HepG2 (cell line): ENCODE results near the gene OPTN. TPM values are rescaled to one million over a fixed set of nuclear protein-coding genes. Genes with fewer than 3 reads are reported as not detected.

Experiments used
- ATAC-seq: fragments of 200-7000 bp; cut with Tn5 transposase; 3 replicates; pipeline ENCODE4 v1.9.1; 2020; ENCODE audit warnings: mild to moderate bottlenecking, moderate library complexity
- BruUV-seq: library from RNA; stranded (reverse); fragments of 400-500 nt; replicated peaks from 2 replicates; lab custom pipeline; 2021; lab: Mats Ljungman, UMichigan
- CTCF ChIA-PET: fragments of 300-600 bp; formaldehyde crosslinking; extraction: SDS; loops from one replicate; lab custom pipeline; 2021; ENCODE audit warnings: low total read pairs, inconsistent platforms, low intra/inter-chr PET ratio; lab: Yijun Ruan, JAX
- POLR2A ChIA-PET: fragments of 350-600 bp; sonication (Branson Sonifier 250); formaldehyde crosslinking; loops from one replicate; lab custom pipeline; 2020; ENCODE audit warnings: antibody characterized with exemption, inconsistent platforms; lab: Yijun Ruan, JAX
- DNase-seq: peaks from one replicate; pipeline ENCODE4 v3.0.0-alpha.2; 2015; ENCODE audit warnings: low spot score
- FAIRE-seq: peaks from 3 replicates; lab custom pipeline; 2011; peaks lifted over from hg19 to GRCh38; lab: Jason Lieb, UNC
- H2AFZ ChIP-seq: one replicate; pipeline ENCODE4 v1.6.1; 2011; ENCODE audit warnings: low read length, inconsistent platforms
- H3K27ac ChIP-seq: fragments of 300-600 bp; 3 replicates; pipeline ENCODE4 v1.8.0; 2011; ENCODE audit warnings: mixed run types, mild to moderate bottlenecking, mixed read lengths, low read length, inconsistent platforms; ENCODE audit not compliant: insufficient read depth; ENCODE audit errors: extremely low read length
- H3K27me3 ChIP-seq, 2 experiments: fragments of 200-600 bp in 1 of 2; 2 replicates in 1 of 2; 3 replicates in 1 of 2; pipeline versions ENCODE4 v1.6.0 to v1.8.0; 2011; ENCODE audit warnings: low read length in 2 of 2, mild to moderate bottlenecking in 2 of 2, moderate library complexity in 2 of 2, inconsistent platforms in 1 of 2; ENCODE audit not compliant: insufficient read depth in 2 of 2, control insufficient read depth in 1 of 2
- H3K36me3 ChIP-seq, 2 experiments: fragments of 200-600 bp in 1 of 2; replicated peaks in 1 of 2; 2 replicates in 1 of 2; 3 replicates in 1 of 2; pipeline versions ENCODE4 v1.5.1 to v1.8.0; 2011; ENCODE audit warnings: low read length in 2 of 2, inconsistent platforms in 1 of 2; ENCODE audit not compliant: insufficient read depth in 2 of 2, control insufficient read depth in 1 of 2
- H3K4me1 ChIP-seq: 2 replicates; pipeline ENCODE4 v1.5.1; 2012; ENCODE audit warnings: low read length, inconsistent platforms; ENCODE audit not compliant: insufficient read depth
- H3K4me2 ChIP-seq: 2 replicates; pipeline ENCODE4 v1.6.0; 2011; ENCODE audit warnings: low read depth, low read length, inconsistent platforms
- H3K4me3 ChIP-seq, 3 experiments: fragments of 200-600 bp in 1 of 3; sonication (generic), shearing (Covaris generic) in 1 of 3; replicated peaks in 1 of 3; 2 replicates each; pipeline ENCODE4 v1.5.1; 2011 to 2016; ENCODE audit warnings: low read length in 3 of 3, inconsistent platforms in 2 of 3, low read depth in 2 of 3, mild to moderate bottlenecking in 2 of 3, control low read depth in 1 of 3, mixed read lengths in 1 of 3; ENCODE audit not compliant: insufficient read depth in 1 of 3
- H3K79me2 ChIP-seq: one replicate; pipeline ENCODE4 v1.6.1; 2011; ENCODE audit warnings: low read length, inconsistent platforms; ENCODE audit not compliant: insufficient read depth
- H3K9ac ChIP-seq: 2 replicates; pipeline ENCODE4 v1.6.0; 2011; ENCODE audit warnings: mild to moderate bottlenecking, low read depth, low read length, inconsistent platforms; ENCODE audit not compliant: insufficient read depth
- H3K9me3 ChIP-seq: 2 replicates; pipeline ENCODE4 v1.5.1; 2012; ENCODE audit warnings: mild to moderate bottlenecking, low read length
- H4K20me1 ChIP-seq: 2 replicates; pipeline ENCODE4 v1.6.0; 2011; ENCODE audit warnings: inconsistent platforms, mild to moderate bottlenecking, low read length, moderate library complexity; ENCODE audit not compliant: insufficient read depth
- BORCS8-MEF2B ChIP-seq: sonication (generic); formaldehyde crosslinking; IDR thresholded peaks from 2 replicates; pipeline ENCODE4 v1.8.0; 2022; ENCODE audit warnings: mild to moderate bottlenecking, missing genetic modification reagents
- CEBPG ChIP-seq: IDR thresholded peaks from 2 replicates; pipeline ENCODE4 v1.6.1; 2016
- CHD4 ChIP-seq: fragments of 200-600 bp; sonication (generic); IDR thresholded peaks from 2 replicates; pipeline ENCODE4 v1.7.0; 2017; ENCODE audit warnings: mild to moderate bottlenecking, low read length, borderline replicate concordance
- HMG20A ChIP-seq: IDR thresholded peaks from 2 replicates; pipeline ENCODE4 v1.6.1; 2016; ENCODE audit warnings: borderline replicate concordance
- JUND ChIP-seq: sonication (generic); formaldehyde crosslinking; IDR thresholded peaks from 2 replicates; pipeline ENCODE4 v1.8.0; 2022; ENCODE audit warnings: mild to moderate bottlenecking, missing genetic modification reagents
- KDM2A ChIP-seq: sonication (generic); formaldehyde crosslinking; IDR thresholded peaks from 2 replicates; pipeline ENCODE4 v1.4.0; 2020; ENCODE audit warnings: low read depth, missing genetic modification reagents, borderline replicate concordance
- KDM6A ChIP-seq: IDR thresholded peaks from 2 replicates; pipeline ENCODE4 v1.6.1; 2016; ENCODE audit warnings: low read depth
- NFIB ChIP-seq: sonication (generic); formaldehyde crosslinking; IDR thresholded peaks from 2 replicates; pipeline ENCODE4 v1.9.0; 2021; ENCODE audit warnings: missing genetic modification reagents, mild to moderate bottlenecking, borderline replicate concordance
- RFX3 ChIP-seq: IDR thresholded peaks from 2 replicates; pipeline ENCODE4 v1.6.1; 2016; ENCODE audit warnings: missing biosample characterization, missing genetic modification reagents
- ZNF17 ChIP-seq: sonication (generic); formaldehyde crosslinking; IDR thresholded peaks from 2 replicates; pipeline ENCODE4 v1.5.0; 2020; ENCODE audit warnings: mild to moderate bottlenecking, missing genetic modification reagents
- ZNF225 ChIP-seq: sonication (generic); formaldehyde crosslinking; IDR thresholded peaks from 2 replicates; pipeline ENCODE4 v1.4.0; 2020; ENCODE audit warnings: mild to moderate bottlenecking, missing genetic modification reagents
- ZNF263 ChIP-seq: sonication (generic); formaldehyde crosslinking; IDR thresholded peaks from 2 replicates; pipeline ENCODE4 v1.4.0; 2020; ENCODE audit warnings: missing genetic modification reagents
- WGBS: methylation state at CpG from one replicate; pipeline ENCODE4 v1.1.6; 2017; ENCODE audit warnings: low lambda C conversion rate; 5-methylcytosine and 5-hydroxymethylcytosine counted together
- in situ Hi-C: cut with HindIII; loops from 2 replicates; pipeline ENCODE4 v1.10.0; 2017; ENCODE audit warnings: low pct_unique_long_range_greater_than_20kb; ENCODE audit not compliant: extremely low pct_ligation_motif_present
- intact Hi-C: fragments of 100-400 bp; cut with micrococcal nuclease; formaldehyde crosslinking; loops from one replicate; pipeline ENCODE4 v1.10.0; 2022; ENCODE audit not compliant: unreplicated experiment
- polyA plus RNA-seq, 8 experiments: library from polyadenylated mRNA; depleted of rRNA in 3 of 8; stranded (reverse) in 7 of 8; unstranded in 1 of 8; fragments of >200 nt; fragmentation: Illumina TruSeq in 4 of 8; extraction: Trizol in 4 of 8; gene quantifications; 2 replicates each; pipeline versions ENCODE4 v1.2.1 to v1.2.3, GENCODE V29; 2011 to 2016; ENCODE audit warnings: low read depth in 4 of 8, missing spikeins in 1 of 8, mixed read lengths in 1 of 8; ENCODE audit not compliant: insufficient read depth in 1 of 8
- total RNA-seq, 5 experiments: library from RNA; depleted of rRNA; stranded (reverse); fragments of >200 nt; fragmentation: Illumina TruSeq; extraction: Trizol; gene quantifications; 2 replicates each; pipeline ENCODE4 v1.2.3, GENCODE V29; 2016; ENCODE audit warnings: low read depth in 1 of 5
- TF ChIP-seq, protein P1 (sequence below): fragments of 450-650 bp; IDR thresholded peaks from 2 replicates; pipeline ENCODE4 v1.6.1; 2017
- TF ChIP-seq, protein P2 (sequence below): sonication (generic); formaldehyde crosslinking; IDR thresholded peaks from 2 replicates; pipeline ENCODE4 v1.5.1; 2020; ENCODE audit warnings: mild to moderate bottlenecking, missing genetic modification reagents
- TF ChIP-seq, protein P3 (sequence below): sonication (generic); formaldehyde crosslinking; IDR thresholded peaks from 2 replicates; pipeline ENCODE4 v1.4.0; 2020; ENCODE audit warnings: missing genetic modification reagents, mild to moderate bottlenecking, borderline replicate concordance
- TF ChIP-seq, protein P4 (sequence below): sonication (generic); formaldehyde crosslinking; IDR thresholded peaks from 2 replicates; pipeline ENCODE4 v1.5.1; 2020; ENCODE audit warnings: missing genetic modification reagents, mild to moderate bottlenecking, borderline replicate concordance
- TF ChIP-seq, protein P5 (sequence below), 2 experiments: fragments of 450-650 bp in 1 of 2; sonication (generic) in 1 of 2; formaldehyde crosslinking; IDR thresholded peaks; 2 replicates each; pipeline versions ENCODE4 v1.5.0 to v1.8.0; 2020 to 2022; ENCODE audit warnings: mild to moderate bottlenecking in 1 of 2, missing genetic modification reagents in 1 of 2

The OPTN gene
- total and polyA plus RNA-seq, 2 of the 13 experiments (the other 11 are each of a cell fraction or from before 2014, with no cell fraction given) = 13.4 to 46.6 TPM

DNA sequence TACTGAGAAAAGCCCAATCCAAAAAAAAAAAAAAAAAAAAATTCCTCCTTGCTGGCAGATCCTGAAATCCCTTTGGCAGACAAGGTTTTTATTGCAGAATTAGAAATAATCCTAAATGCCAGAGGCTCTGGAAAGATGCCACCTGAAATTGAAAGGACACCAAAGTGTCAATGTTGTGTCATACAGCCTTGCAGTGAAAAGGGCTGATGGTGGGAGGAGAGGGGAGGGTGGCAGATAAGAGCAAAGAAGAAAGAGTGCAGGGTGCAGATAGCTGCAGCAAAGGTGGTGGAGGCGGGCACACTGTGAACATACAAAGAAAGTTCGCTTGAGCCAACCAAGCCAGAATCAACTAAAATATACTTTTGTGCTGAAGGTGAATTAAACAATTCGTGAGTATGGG lies 8.2 kb upstream of the OPTN start:
- POLR2A ChIA-PET = no interaction called here
- Histone ChIP-seq H3K27me3 (peaks cover 0 to 3% of the 10 kb centered on the region in 2 experiments; a peak in 3 of 5 replicates), H2AFZ (no peak overlapping the region), H3K9me3 (no peaks in the 10 kb centered on the region), H3K79me2 (no peaks in the 10 kb centered on the region), H3K9ac (no peak overlapping the region), H4K20me1 (no peaks in the 10 kb centered on the region), H3K4me3 (no peak overlapping the region), H3K4me1 (peaks cover 12% of the 10 kb centered on the region; the same call in 1 of the 2 replicates), H3K27ac (no peak overlapping the region), H3K36me3 (no peaks in the 10 kb centered on the region), H3K4me2 (no peak overlapping the region)
- DNase-seq = no peak
- BruUV-seq = no TSS peak
- intact Hi-C loops = no loop called here
- FAIRE-seq = no peak
- ATAC-seq = no peak
- in situ Hi-C loops = no loop called here
- CTCF ChIA-PET = no interaction called here
- WGBS = 1% methylated on average over 3 of the region's 3 CpGs
- TF ChIP-seq BORCS8-MEF2B (CRISPR knock-in tag) (no peak), ZNF17 (CRISPR knock-in tag) (no peak), HMG20A (no peak), CEBPG (no peak), ZNF225 (CRISPR knock-in tag) (no peak), NFIB (CRISPR knock-in tag) (no peak), ZNF263 (CRISPR knock-in tag) (no peak), KDM2A (no peak), JUND (CRISPR knock-in tag) (no peak), KDM6A (no peak), CHD4 (no peak), RFX3 (no peak)
- TF ChIP-seq, protein P1, sequence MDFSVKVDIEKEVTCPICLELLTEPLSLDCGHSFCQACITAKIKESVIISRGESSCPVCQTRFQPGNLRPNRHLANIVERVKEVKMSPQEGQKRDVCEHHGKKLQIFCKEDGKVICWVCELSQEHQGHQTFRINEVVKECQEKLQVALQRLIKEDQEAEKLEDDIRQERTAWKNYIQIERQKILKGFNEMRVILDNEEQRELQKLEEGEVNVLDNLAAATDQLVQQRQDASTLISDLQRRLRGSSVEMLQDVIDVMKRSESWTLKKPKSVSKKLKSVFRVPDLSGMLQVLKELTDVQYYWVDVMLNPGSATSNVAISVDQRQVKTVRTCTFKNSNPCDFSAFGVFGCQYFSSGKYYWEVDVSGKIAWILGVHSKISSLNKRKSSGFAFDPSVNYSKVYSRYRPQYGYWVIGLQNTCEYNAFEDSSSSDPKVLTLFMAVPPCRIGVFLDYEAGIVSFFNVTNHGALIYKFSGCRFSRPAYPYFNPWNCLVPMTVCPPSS = no peak
- TF ChIP-seq, protein P2, sequence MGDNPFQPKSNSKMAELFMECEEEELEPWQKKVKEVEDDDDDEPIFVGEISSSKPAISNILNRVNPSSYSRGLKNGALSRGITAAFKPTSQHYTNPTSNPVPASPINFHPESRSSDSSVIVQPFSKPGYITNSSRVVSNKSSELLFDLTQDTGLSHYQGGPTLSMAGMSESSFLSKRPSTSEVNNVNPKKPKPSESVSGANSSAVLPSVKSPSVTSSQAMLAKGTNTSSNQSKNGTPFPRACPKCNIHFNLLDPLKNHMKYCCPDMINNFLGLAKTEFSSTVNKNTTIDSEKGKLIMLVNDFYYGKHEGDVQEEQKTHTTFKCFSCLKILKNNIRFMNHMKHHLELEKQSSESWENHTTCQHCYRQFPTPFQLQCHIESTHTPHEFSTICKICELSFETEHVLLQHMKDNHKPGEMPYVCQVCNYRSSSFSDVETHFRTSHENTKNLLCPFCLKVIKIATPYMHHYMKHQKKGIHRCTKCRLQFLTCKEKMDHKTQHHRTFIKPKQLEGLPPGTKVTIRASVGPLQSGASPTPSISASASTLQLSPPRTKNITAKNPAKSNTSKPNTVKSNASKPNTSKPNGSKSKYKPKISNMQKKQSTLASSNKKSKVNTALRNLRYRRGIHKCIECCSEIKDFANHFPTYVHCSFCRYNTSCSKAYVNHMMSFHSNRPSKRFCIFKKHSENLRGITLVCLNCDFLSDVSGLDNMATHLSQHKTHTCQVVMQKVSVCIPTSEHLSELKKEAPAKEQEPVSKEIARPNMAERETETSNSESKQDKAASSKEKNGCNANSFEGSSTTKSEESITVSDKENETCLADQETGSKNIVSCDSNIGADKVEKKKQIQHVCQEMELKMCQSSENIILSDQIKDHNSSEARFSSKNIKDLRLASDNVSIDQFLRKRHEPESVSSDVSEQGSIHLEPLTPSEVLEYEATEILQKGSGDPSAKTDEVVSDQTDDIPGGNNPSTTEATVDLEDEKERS = no peak
- TF ChIP-seq, protein P3, sequence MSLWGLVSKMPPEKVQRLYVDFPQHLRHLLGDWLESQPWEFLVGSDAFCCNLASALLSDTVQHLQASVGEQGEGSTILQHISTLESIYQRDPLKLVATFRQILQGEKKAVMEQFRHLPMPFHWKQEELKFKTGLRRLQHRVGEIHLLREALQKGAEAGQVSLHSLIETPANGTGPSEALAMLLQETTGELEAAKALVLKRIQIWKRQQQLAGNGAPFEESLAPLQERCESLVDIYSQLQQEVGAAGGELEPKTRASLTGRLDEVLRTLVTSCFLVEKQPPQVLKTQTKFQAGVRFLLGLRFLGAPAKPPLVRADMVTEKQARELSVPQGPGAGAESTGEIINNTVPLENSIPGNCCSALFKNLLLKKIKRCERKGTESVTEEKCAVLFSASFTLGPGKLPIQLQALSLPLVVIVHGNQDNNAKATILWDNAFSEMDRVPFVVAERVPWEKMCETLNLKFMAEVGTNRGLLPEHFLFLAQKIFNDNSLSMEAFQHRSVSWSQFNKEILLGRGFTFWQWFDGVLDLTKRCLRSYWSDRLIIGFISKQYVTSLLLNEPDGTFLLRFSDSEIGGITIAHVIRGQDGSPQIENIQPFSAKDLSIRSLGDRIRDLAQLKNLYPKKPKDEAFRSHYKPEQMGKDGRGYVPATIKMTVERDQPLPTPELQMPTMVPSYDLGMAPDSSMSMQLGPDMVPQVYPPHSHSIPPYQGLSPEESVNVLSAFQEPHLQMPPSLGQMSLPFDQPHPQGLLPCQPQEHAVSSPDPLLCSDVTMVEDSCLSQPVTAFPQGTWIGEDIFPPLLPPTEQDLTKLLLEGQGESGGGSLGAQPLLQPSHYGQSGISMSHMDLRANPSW (CRISPR knock-in tag) = no peak
- TF ChIP-seq, protein P4, sequence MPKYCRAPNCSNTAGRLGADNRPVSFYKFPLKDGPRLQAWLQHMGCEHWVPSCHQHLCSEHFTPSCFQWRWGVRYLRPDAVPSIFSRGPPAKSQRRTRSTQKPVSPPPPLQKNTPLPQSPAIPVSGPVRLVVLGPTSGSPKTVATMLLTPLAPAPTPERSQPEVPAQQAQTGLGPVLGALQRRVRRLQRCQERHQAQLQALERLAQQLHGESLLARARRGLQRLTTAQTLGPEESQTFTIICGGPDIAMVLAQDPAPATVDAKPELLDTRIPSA = no peak
- TF ChIP-seq, protein P5, sequence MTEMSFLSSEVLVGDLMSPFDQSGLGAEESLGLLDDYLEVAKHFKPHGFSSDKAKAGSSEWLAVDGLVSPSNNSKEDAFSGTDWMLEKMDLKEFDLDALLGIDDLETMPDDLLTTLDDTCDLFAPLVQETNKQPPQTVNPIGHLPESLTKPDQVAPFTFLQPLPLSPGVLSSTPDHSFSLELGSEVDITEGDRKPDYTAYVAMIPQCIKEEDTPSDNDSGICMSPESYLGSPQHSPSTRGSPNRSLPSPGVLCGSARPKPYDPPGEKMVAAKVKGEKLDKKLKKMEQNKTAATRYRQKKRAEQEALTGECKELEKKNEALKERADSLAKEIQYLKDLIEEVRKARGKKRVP (CRISPR knock-in tag; IDR thresholded peaks at IDR 0.05) = no peak
